Measurements from ENCODE around the gene NRDE2.

NRDE2 gene

DNA sequence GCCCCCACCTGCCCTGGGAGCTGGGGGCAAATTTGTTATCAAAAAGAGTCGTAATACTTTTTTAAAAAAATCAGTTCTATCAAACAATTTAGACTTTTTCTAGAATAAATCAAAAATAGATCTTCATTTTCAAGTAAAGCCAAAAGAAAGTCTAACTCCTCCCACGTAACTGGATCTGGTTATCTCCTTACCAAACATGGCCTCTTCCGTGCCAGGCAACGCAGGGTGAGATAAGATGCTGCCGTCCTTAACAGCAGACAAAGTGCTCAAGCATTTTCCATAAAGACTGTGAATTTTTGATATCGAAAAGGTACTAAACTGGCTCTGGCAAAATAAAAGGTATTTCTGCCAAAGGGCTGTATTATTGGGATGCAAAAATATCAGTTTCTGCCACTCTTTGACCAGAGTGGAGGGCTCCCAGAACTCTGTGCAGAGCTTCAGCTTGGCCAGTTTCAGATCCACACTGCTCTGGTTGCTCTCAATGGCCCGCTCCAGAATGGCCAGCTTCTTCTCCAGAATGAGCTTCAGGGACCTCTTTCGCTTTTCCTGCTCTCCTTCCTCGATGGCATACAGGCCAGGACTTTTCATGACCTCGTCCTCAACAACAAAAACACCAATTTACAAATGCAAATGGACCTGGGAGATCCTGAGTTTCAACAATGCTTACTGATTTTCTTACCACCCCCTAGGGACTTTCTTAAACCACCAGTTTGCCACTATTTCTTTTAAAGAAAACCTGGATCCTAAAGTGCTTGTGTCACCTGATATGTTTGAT lies 29.0 kb downstream of the NRDE2 start:
- H4K20me1 ChIP-seq, result peaks cover 0 to 9% (median 0%) of the 10 kb centered on the region in 11 experiments; a peak in 1 of 22 replicates
- H3K9me3 ChIP-seq (replicated peaks in 1 of 11), result no peaks in the 10 kb centered on the region
- H3K27ac ChIP-seq, result no peak overlapping the region
- H3K4me1 ChIP-seq, result peaks cover 5 to 28% (median 17%) of the 10 kb centered on the region in 10 experiments; a peak in 18 of 20 replicates
- no peak for TF ChIP-seq Cebpa-rat (IDR thresholded peaks at IDR 0.05)
- H3K36me3 ChIP-seq, result peaks cover 51 to 93% (median 73%) of the 10 kb centered on the region in 11 experiments
- H3K4me3 ChIP-seq, result no peak overlapping the region
- H3K9ac ChIP-seq, result no peak overlapping the region
- no peaks in the 10 kb centered on the region for H3K27me3 ChIP-seq
- no peak overlapping the region for H3K4me2 ChIP-seq

DNA sequence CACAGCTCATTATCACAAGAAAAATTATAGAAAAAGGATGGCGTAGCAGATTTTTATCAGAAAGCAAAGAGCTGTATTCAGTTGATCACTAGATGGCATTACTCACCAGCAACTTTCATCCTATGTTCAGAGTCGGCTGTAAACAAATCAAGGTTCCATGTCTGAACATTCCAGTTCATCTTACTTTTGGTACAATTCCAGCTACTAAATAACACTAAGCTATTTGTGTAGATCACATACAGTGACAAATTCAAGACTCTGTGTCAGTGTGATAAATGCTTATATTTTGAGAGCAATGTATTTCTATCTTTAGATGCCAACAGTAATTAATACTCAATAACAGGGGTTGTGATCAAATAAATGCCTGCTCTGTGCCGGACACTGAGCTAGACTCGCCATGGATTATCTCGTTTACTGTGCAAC lies 30.1 kb downstream of the NRDE2 start:
- H3K36me3 ChIP-seq, result peaks cover 55 to 95% (median 76%) of the 10 kb centered on the region in 11 experiments
- H3K27ac ChIP-seq, result peak overlapping the region in 3 of 11 experiments; percentile 21 to 34 (median 22); a peak in 3 of 22 replicates

DNA sequence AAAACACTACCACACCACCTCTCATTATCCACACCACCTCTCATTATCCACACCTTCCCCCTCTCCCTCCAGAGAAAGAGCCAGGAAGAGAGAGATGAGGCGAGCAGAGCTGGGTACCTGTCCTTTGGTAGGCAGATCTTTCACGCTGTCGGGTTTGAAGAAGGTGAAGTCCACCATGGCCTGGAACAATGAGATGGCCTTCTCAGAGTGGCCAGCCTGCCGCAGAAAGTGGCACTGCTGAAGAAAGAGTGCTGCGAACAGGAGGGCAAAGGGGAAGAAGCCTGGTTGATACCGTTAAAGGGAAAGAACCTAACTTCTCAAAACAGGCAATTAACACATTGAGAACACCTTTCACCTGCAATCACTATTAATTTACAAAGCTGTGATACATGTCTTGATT lies 30.6 kb downstream of the NRDE2 start:
- H3K4me2 ChIP-seq, result peak overlapping the region in 9 of 11 experiments; percentile 16 to 51 (median 39); a peak in 14 of 22 replicates
- peaks cover 5 to 30% (median 17%) of the 10 kb centered on the region in 10 experiments; a peak in 18 of 20 replicates for H3K4me1 ChIP-seq
- H3K9me3 ChIP-seq (replicated peaks in 1 of 11), result no peaks in the 10 kb centered on the region
- TF ChIP-seq Cebpa-rat (IDR thresholded peaks at IDR 0.05), result no peak
- H3K27me3 ChIP-seq, result no peaks in the 10 kb centered on the region
- H3K36me3 ChIP-seq, result peaks cover 60 to 95% (median 76%) of the 10 kb centered on the region in 11 experiments
- H4K20me1 ChIP-seq, result peaks cover 0 to 9% (median 0%) of the 10 kb centered on the region in 11 experiments; a peak in 1 of 22 replicates
- H3K4me3 ChIP-seq, result no peak overlapping the region
- peak overlapping the region in 6 of 11 experiments; percentile 27 to 46 (median 35); a peak in 7 of 22 replicates for H3K9ac ChIP-seq
- peak overlapping the region in 10 of 11 experiments; percentile 18 to 64 (median 40); a peak in 11 of 22 replicates for H3K27ac ChIP-seq

More for the DNA sequence above, 30.1 kb downstream of the NRDE2 start:
- Histone ChIP-seq H3K27me3 (no peaks in the 10 kb centered on the region), H3K9ac (no peak overlapping the region), H3K4me3 (no peak overlapping the region), H4K20me1 (peaks cover 0 to 9% (median 0%) of the 10 kb centered on the region in 11 experiments; a peak in 1 of 22 replicates), H3K4me2 (no peak overlapping the region; a peak in 1 of 22 replicates), H3K9me3 (replicated peaks in 1 of 11) (no peaks in the 10 kb centered on the region), H3K4me1 (peaks cover 5 to 30% (median 17%) of the 10 kb centered on the region in 10 experiments; a peak in 18 of 20 replicates)
- no peak for TF ChIP-seq Cebpa-rat (IDR thresholded peaks at IDR 0.05)

DNA sequence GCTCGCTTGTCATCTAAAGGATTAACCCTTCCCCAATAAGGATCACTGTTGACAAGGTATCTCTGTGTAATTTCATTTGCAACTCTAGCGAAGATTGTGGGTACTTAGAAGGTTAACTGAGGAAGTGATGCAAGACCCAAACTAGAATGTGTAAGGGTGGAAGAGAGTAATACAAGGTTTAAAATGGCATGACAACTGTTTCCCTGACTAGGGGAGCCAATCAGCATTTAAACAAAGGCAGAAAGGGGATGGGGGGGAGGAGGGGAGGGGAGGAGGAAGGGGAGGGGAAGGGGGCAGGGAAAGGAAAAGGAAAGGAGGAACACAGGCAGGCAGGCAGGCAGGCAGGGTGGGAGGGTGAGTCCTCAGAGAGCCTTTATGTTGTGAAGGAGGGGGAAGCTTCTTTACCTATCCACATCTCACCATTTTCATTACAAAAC lies 31.1 kb downstream of the NRDE2 start:
- Histone ChIP-seq H3K4me3 (no peak overlapping the region), H3K9ac (peak overlapping the region in 5 of 11 experiments; percentile 30 to 46 (median 36); a peak in 5 of 22 replicates), H3K27me3 (no peaks in the 10 kb centered on the region), H3K4me1 (peaks cover 5 to 30% (median 17%) of the 10 kb centered on the region in 10 experiments; a peak in 18 of 20 replicates), H3K4me2 (peak overlapping the region in 8 of 11 experiments; percentile 20 to 51 (median 40); a peak in 15 of 22 replicates), H3K9me3 (replicated peaks in 1 of 11) (no peaks in the 10 kb centered on the region), H4K20me1 (peaks cover 0 to 9% (median 0%) of the 10 kb centered on the region in 11 experiments; a peak in 1 of 22 replicates), H3K27ac (peak overlapping the region in 10 of 11 experiments; percentile 26 to 64 (median 40); a peak in 13 of 22 replicates), H3K36me3 (peaks cover 58 to 95% (median 76%) of the 10 kb centered on the region in 11 experiments)
- no peak for TF ChIP-seq Cebpa-rat (IDR thresholded peaks at IDR 0.05)

DNA sequence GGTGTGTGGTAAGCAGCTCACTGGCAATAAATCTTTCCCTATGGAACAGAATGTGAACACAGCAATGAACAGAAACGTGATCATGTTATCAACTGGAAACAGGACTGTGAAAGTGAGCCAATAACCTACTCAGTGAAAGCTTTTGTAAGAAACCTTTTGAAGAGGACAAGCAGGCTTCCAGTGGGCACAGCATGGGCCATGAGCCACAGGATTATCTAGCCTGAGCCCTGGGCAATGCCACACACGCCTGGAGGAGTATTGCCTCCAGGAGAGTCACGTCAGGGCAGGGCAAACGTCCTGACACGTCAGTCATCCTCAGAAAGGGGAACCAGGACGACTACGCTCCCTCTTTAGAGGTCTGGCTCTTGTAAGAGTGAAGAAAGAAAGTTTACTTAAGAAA lies 32.3 kb downstream of the NRDE2 start:
- peaks cover 55 to 95% (median 75%) of the 10 kb centered on the region in 11 experiments for H3K36me3 ChIP-seq
- no peak overlapping the region for H3K4me3 ChIP-seq
- peaks cover 0 to 9% (median 0%) of the 10 kb centered on the region in 11 experiments; a peak in 2 of 22 replicates for H4K20me1 ChIP-seq
- peak overlapping the region in 3 of 11 experiments; percentile 13 to 30 (median 20); a peak in 3 of 22 replicates for H3K4me2 ChIP-seq
- no peak for TF ChIP-seq Cebpa-rat (IDR thresholded peaks at IDR 0.05)
- H3K4me1 ChIP-seq, result peaks cover 5 to 30% (median 17%) of the 10 kb centered on the region in 10 experiments; a peak in 18 of 20 replicates
- H3K9me3 ChIP-seq (replicated peaks in 1 of 11), result no peaks in the 10 kb centered on the region
- peak overlapping the region in 5 of 11 experiments; percentile 2 to 44 (median 20); a peak in 2 of 22 replicates for H3K27ac ChIP-seq
- H3K9ac ChIP-seq, result no peak overlapping the region
- H3K27me3 ChIP-seq, result no peaks in the 10 kb centered on the region

DNA sequence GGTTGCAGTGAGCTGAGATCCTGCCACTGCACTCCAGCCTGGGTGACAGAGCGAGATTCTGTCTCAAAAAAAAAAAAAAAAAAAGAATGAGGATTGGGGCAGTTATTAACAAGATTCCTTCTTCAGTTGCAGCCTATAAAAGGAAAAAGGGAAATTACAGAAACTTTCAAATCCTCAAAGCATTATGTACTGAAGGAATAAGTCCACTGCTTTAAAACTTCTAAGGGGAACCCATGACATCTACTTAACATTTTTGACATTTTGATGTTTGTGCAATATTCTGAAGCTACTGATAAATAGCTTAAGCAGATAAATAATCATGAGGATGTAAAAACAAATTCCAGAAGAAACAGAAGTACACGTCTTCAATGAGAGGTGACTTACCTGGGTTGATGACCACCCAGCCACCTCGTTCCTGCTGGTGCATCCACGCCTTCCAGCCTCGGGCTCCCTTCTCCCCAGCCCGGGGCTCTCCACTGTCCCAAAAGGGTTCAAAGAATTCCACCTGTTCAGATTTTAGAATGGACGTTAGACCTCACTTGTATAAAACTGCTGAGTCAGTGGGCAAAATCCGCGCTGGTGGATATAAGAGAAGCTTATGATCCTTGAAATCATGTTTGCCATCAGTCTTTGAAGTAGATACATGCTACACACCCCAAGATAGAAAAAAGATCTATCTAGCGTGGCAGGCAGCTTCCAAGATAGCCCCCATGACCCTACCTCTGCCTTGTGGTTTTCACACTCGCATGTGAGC lies 33.7 kb downstream of the NRDE2 start:
- H4K20me1 ChIP-seq, result peaks cover 0 to 9% (median 0%) of the 10 kb centered on the region in 11 experiments; a peak in 2 of 22 replicates
- peaks cover 5 to 30% (median 17%) of the 10 kb centered on the region in 10 experiments; a peak in 18 of 20 replicates for H3K4me1 ChIP-seq
- no peaks in the 10 kb centered on the region for H3K27me3 ChIP-seq
- peaks cover 55 to 95% (median 75%) of the 10 kb centered on the region in 11 experiments for H3K36me3 ChIP-seq
- no peak overlapping the region for H3K4me3 ChIP-seq
- no peak overlapping the region for H3K27ac ChIP-seq
- no peaks in the 10 kb centered on the region for H3K9me3 ChIP-seq (replicated peaks in 1 of 11)
- H3K4me2 ChIP-seq, result no peak overlapping the region
- no peak for TF ChIP-seq Cebpa-rat (IDR thresholded peaks at IDR 0.05)
- H3K9ac ChIP-seq, result no peak overlapping the region

DNA sequence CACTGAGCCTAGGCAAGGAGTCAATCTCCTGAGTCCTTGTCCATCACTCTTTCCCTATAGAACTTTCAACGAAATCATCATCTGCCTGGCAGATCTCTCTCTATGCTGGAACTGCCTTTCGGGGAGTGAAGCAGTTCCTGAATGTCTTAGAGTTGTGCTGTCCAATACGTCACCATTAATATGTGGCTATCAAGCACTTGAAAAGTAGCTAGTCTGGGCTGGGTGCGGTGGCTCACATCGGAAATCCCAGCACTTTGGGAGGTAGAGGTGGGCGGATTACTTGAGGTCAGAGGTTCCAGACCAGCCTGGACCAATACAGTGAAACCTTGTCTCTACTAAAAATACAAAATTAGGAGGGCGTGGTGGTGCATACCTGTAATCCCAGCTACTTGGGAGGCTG lies 35.1 kb downstream of the NRDE2 start:
- no peak overlapping the region for H3K4me3 ChIP-seq
- no peak overlapping the region for H3K9ac ChIP-seq
- H3K27ac ChIP-seq, result no peak overlapping the region
- H3K9me3 ChIP-seq (replicated peaks in 1 of 11), result no peaks in the 10 kb centered on the region
- TF ChIP-seq Cebpa-rat (IDR thresholded peaks at IDR 0.05), result no peak
- H3K36me3 ChIP-seq, result peaks cover 59 to 95% (median 77%) of the 10 kb centered on the region in 11 experiments
- no peaks in the 10 kb centered on the region for H3K27me3 ChIP-seq
- H3K4me2 ChIP-seq, result no peak overlapping the region
- H3K4me1 ChIP-seq, result peaks cover 5 to 30% (median 17%) of the 10 kb centered on the region in 10 experiments; a peak in 18 of 20 replicates
- peaks cover 0 to 5% (median 0%) of the 10 kb centered on the region in 11 experiments; a peak in 3 of 22 replicates for H4K20me1 ChIP-seq

DNA sequence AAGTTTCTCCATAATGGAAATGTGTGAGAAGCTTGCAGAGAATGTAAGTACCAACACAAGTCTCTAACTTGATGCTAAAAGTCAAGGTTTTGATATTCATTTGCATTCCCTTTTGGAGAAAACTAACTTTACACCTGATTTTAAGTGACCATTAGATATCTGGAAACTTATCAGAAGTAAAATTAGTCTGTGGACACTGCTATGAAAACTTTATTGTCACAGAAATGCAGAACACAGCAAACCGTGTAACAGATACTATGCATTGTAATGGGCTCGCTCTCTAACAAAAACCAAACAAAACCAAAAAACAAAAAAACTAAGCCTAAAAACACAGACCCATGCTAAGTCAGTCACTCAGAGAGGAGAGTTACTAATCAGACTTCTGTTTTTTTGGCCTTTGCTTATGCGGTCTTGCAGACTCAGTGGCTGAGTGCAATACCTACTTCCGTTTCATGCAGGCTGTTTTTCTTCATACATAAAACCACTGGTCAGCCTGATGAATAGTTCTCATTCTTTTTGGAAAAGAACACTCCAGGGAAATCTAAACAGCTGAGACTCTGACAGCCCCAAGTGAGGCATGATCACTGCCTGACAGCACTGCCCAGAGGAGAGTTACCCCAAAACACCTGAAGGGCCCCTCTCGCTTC lies 35.7 kb downstream of the NRDE2 start:
- Histone ChIP-seq H3K36me3 (peaks cover 65 to 95% (median 80%) of the 10 kb centered on the region in 11 experiments), H3K27ac (no peak overlapping the region)

More for the DNA sequence above, 35.7 kb downstream of the NRDE2 start:
- no peak overlapping the region for H3K4me2 ChIP-seq
- no peak overlapping the region for H3K9ac ChIP-seq
- no peaks in the 10 kb centered on the region for H3K27me3 ChIP-seq
- no peak overlapping the region for H3K4me3 ChIP-seq
- no peaks in the 10 kb centered on the region for H3K9me3 ChIP-seq (replicated peaks in 1 of 11)
- no peak for TF ChIP-seq Cebpa-rat (IDR thresholded peaks at IDR 0.05)
- peaks cover 0 to 7% (median 0%) of the 10 kb centered on the region in 11 experiments; a peak in 3 of 22 replicates for H4K20me1 ChIP-seq
- peaks cover 2 to 24% (median 13%) of the 10 kb centered on the region in 10 experiments; a peak in 18 of 20 replicates for H3K4me1 ChIP-seq
